Measurements from ENCODE around the gene CCDC33.
A peak's percentile ranks its signal among the peaks of the same experiment; 100 is the strongest.

CCDC33 gene

GRCh38 chr15:74201710-74202420 is 34.3 kb upstream of the CCDC33 start:
- FAIRE-seq = no peak
- TF ChIP-seq CTCF (IDR thresholded peaks at IDR 0.05; ENCODE audit: insufficient read depth, missing control alignments) = no peak

GRCh38 chr15:74202452-74203401 is 33.4 kb upstream of the CCDC33 start, which contains the start of gene STRA6:
Gene STRA6 (minus strand): TSS chr15:74202787. CDS start chr15:74202267, 520 bp downstream.
- DNase-seq (ENCODE audit: insufficient read length, low spot score) (peak; percentile 95), FAIRE-seq (no peak)
- TF ChIP-seq CTCF (IDR thresholded peaks at IDR 0.05; ENCODE audit: insufficient read depth, missing control alignments) = peak; percentile 14

More at GRCh38 chr15:74201710-74202420, 34.3 kb upstream of the CCDC33 start:
- DNase-seq (ENCODE audit: insufficient read length, low spot score) = no peak

- no peak for TF ChIP-seq CTCF (IDR thresholded peaks at IDR 0.05; ENCODE audit: insufficient read depth, missing control alignments)
- FAIRE-seq (no peak), DNase-seq (ENCODE audit: insufficient read length, low spot score) (no peak)
Observed at GRCh38 chr15:74203914-74204431, 32.2 kb upstream of the CCDC33 start.

- DNase-seq (ENCODE audit: insufficient read length, low spot score) (no peak), FAIRE-seq (no peak)
- TF ChIP-seq CTCF (IDR thresholded peaks at IDR 0.05; ENCODE audit: insufficient read depth, missing control alignments) = no peak
Observed at GRCh38 chr15:74205582-74205947, 30.6 kb upstream of the CCDC33 start.

- no peak for DNase-seq (ENCODE audit: insufficient read length, low spot score)
- no peak for FAIRE-seq
- TF ChIP-seq CTCF (IDR thresholded peaks at IDR 0.05; ENCODE audit: insufficient read depth, missing control alignments) = no peak
Observed at GRCh38 chr15:74206801-74207281, 29.3 kb upstream of the CCDC33 start.

- no peak for FAIRE-seq
- no peak for DNase-seq (ENCODE audit: insufficient read length, low spot score)
- no peak for TF ChIP-seq CTCF (IDR thresholded peaks at IDR 0.05; ENCODE audit: insufficient read depth, missing control alignments)
Observed at GRCh38 chr15:74207652-74208440, 28.3 kb upstream of the CCDC33 start.

Data from D721Med (cell line).